ENCODE results near the gene ARGLU1.

The ARGLU1 gene

GRCh38 chr13:106586648-106587166 lies 18.8 kb upstream of the ARGLU1 start:
- no peak for DNase-seq

DNA sequence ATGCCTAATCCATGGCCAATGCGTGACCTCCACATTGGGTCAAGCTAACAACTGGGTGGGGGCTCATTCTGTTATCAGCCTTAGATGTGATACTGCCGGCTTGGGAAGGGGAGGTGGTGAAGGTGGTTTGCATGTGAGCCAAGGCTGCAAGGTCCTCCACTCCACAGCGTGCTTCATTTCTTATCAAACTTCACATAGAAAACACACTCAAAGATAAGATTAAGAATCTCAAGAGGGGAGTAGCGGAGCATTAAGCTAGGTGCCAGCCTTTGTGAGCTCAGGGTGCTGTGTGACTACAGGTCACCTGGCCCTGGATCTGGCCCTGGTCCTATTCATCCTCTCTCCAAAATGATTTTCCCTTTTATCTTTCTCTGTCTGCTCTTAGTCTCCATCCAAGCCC lies 13.3 kb upstream of the ARGLU1 start:
- no peak for DNase-seq

DNA sequence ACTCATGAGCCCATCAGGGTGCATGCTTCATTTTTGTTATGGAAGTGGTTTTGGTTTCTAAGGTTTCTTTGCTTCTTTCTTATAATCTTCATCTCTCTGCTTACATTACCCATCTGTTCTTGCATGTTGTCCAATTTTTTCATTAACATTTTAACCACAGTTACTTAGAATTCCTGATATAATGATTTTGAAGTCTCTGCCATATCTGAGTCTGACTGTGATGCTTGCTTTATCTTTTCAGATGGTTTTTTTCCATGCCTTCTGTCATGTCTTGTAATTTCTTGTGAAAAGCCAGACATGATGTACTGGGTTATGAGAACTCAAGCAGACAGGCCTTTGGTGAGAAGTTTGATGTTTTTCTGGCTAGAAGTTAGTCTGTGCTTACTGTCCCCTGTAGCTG lies 8.0 kb upstream of the ARGLU1 start:
- DNase-seq, result no peak

- DNase-seq, result no peak
Measured at GRCh38 chr13:106573868-106574267, 5.9 kb upstream of the ARGLU1 start.

- DNase-seq, result no peak
Measured at GRCh38 chr13:106573284-106573846, 5.4 kb upstream of the ARGLU1 start.

- no peak for DNase-seq
Measured at GRCh38 chr13:106570299-106570852, 2.4 kb upstream of the ARGLU1 start.

GRCh38 chr13:106569233-106570095 lies 1.5 kb upstream of the ARGLU1 start:
- DNase-seq, result no peak

DNA sequence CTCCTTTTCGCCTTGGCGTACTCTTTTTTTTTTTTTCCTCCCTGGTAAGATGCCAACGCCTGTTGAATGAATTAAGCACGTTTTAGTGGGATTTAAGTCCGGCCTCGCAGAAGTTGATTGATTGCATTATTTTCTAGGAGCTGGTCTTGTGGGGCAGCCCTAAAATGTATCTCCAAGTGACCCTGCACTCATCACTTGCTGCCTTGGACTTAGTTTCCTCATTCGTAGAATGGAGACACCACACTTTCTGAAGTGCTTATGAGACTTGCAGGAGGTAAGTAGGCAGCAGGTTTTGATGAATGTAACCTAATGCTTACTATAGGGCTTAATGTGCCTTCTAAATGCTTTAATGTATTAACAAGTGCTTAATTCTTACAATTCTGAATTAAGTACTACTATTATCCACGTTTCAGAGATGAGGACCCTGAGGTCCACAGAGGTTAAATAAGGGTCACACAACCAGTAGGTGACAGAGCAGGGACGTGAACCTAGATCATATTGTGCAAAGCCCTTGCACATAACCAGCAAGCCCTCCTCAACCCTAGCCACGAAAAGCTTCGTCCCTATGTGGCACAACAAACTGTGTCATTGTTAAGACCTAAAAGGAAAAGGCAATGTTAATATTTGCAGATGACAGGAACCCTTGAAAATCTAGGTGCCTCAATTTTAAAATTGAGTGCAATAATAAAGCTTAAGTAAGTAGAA lies 514 bp upstream of the ARGLU1 start:
- no peak for DNase-seq

GRCh38 chr13:106566641-106567473 lies 1.1 kb downstream of the ARGLU1 start:
- no peak for DNase-seq

GRCh38 chr13:106565127-106565775 lies 2.7 kb downstream of the ARGLU1 start:
- DNase-seq, result no peak

DNA sequence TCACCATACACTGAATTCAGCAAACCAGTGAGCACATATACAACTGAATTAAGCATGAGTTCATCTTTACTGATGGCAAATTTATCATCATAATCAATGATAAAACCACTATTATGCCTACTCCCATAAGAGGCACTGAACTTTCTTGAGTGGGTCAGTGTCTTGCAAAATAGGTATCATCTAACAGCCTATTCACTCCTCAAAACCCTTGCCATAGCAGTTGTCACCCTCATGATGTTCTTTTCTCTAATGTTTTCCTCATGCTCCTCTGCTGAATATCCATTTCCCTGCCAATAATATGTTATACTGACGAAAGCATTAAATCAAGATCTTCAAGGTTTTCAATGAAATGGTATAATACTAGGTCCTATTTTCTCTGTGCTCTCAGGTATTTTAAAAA lies 5.6 kb downstream of the ARGLU1 start:
- DNase-seq, result no peak

DNA sequence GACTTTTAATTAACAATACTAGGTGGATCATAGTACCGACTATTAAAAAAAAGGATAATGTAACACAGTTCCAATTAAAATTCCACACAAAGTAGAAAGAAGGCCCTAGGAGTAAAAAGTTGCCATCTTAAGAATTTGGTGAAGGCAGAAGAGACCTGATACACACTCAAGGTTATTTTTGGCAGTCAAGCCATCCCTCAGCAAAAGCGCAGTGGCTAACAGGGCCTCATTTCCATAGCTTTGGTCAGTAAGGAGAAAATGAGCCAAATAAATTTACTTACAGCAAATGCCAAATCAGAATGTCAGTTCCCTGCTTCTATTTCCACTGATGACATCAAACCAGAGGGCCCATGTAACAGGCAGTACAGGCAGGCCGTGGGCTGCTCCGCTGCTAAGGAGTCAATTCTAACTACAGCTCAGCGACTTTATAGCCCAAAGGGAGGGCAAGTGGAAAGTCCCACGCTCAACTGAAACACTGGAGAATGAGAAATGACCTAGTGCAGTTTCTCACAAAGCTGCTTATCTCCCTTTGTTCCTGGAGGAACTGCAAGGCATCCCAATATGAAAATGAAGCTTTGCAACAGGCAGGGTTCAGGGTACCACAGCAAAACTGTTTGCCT lies 6.3 kb downstream of the ARGLU1 start:
- no peak for DNase-seq

DNA sequence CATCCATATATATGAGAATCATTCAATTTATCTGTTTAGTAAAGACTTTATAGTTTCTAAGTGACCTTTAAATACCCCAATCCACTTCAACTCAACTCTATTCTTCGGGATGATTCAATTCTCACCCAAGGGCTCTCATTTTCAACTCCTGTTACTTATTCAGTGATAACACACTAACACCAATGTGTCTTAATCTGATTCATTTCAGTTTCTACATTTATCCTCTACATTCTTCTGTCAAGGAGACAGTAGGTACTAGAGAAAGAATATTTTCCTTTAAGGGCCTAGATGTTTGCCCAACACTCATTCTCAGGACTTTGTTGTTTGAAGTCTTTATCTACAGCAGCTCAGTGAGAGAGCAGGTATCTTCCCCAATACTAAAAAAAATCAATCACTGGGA lies 7.1 kb downstream of the ARGLU1 start:
- DNase-seq, result no peak

DNA sequence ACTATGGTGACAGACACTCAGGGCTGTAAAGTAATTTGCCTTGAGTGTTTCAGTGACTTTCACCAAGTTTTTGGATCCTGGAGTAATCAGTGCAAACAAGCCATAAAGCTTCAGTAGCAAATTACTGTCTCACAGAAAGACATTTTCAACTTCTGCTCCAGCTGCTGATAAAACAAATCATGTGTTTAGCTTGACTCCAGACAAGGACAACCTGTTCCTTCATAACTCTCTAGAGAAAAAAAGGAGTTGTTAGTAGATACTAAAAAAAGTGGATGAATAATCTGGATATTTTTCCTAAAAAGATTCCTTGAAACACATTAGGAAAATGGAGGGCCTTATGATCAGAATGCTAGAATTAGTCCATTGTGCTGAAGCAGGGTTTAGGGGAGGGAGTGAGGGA lies 9.4 kb downstream of the ARGLU1 start:
- DNase-seq, result no peak

DNA sequence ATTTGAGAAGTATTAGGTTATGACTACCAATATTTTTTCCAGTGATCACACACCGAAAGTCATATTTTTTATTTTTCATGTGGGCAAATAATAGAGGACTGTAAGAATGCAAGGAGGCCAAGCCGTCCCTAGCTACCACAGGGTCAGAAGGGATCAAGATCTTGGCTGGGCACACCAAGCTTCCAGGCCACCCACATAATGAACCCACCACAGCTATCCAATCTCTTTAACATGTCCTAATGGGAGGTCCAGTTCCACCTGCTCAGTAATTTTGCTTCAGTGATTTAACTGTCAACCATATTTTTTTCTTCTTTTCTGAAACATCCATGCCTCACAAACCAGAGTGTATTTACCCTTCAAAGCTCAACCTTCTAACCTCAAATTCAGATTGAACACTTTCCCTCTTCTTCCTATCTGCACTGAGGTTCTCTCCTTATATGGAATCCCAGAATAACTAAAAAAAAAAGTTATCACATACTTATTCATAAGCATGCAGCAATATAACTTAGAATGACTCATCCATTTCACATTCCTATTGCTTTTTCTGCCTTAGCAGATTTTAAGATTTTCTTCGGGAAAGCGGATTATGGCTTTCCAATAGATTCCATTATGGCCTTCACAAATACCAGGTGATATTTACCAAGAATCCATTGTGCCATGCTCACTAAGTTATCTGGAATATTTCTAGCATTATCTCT lies 12.2 kb downstream of the ARGLU1 start:
- no peak for DNase-seq

GRCh38 chr13:106551751-106552150 lies 16.2 kb downstream of the ARGLU1 start:
- no peak for DNase-seq

DNA sequence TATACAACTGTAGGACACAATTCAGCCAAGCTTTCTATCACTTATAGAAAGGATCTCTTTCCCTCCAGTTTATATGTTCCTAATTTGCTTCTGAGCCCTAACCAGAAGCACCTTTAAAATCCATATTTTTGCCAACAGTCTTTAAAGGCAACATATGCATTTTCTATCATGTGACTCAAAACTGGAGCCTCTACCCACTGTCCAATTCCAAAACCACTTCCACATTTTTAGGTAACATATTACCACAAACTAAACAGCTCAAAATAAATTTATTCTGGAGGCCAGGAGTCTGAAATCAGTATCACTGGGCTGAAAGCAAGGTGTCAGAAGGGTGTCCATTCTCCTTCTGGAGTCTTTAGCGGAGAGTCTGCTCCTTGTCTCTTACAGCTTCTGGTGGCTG lies 16.6 kb downstream of the ARGLU1 start:
- DNase-seq, result no peak

DNA sequence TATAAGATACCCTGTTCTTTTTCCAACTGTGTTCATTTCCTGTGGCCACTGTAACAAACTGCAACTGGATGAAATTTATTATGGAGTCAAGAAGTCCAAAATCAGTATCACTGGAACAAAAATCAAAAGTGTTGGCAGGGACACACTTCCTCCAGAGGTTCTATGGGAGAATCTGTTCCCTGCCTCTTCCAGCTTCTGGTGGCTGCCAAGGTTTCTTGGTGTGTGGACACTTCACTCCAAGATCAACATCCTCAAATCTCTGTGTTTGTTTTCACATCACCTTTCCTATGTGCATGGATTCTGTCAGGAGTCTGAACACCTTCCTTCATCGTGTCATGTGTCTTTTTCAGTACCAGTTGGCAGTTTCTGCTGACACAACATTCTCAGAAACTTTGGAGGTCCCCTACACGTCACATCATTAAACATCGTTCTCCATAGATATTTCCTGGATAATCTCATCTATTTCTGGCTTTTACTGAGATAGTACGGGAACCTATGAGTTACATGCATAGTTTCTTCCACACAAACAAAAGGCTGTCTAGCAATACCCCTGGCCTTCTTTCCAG lies 17.3 kb downstream of the ARGLU1 start:
- DNase-seq, result no peak

- DNase-seq, result no peak
Measured at GRCh38 chr13:106548064-106548696, 19.8 kb downstream of the ARGLU1 start.

DNA sequence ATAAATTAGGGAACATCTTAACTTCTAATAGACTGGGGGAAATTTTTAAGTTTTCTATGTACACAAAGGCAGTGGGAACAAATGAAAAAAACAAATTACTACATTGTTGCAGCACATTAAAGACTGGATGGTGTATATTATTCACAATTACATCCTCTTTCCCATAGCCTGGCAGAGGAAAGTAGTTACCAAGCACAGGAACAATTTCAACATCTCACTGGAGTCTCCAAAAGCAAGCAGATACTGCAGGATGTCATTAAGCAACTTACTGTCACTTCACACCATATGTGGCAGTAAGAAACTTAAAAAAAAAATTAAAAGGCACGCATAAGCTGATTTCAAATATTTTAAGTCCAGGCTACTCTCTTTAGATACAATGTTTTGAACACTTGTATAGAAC lies 26.1 kb downstream of the ARGLU1 start:
- no peak for DNase-seq

Measured in NCI-H524 treated with DMSO at 0.1 percent for 48 hours (cell line).